SK-N-SH (cell line): ENCODE data around the gene WDR6. TPM values are rescaled to one million over a fixed set of nuclear protein-coding genes. Genes with fewer than 3 reads are reported as not detected.
A peak's percentile ranks its signal among the peaks of the same experiment; 100 is the strongest.

Experiments
- CTCF ChIA-PET: fragments of 300-600, 350-600 bp; formaldehyde crosslinking; extraction: SDS; loops from one replicate; lab custom pipeline; 2021; lab: Yijun Ruan, JAX
- POLR2A ChIA-PET: fragments of 350-600 bp; sonication (Branson Sonifier 250); formaldehyde crosslinking; extraction: SDS; loops from one replicate; lab custom pipeline; 2020; ENCODE audit warnings: antibody characterized with exemption, inconsistent platforms; lab: Yijun Ruan, JAX
- DNase-seq: peaks from one replicate; pipeline ENCODE4 v3.0.0; 2012
- H2AFZ ChIP-seq: fragments of 200-600 bp; sonication (generic); 2 replicates; pipeline ENCODE4 v1.8.1; 2016; ENCODE audit warnings: antibody characterized with exemption, mild to moderate bottlenecking, low read depth
- H3F3A ChIP-seq: fragments of 200-600 bp; sonication (generic); replicated peaks from 2 replicates; pipeline ENCODE3; 2016; ENCODE audit warnings: antibody characterized with exemption, mild to moderate bottlenecking; ENCODE audit not compliant: insufficient read depth
- H3K27ac ChIP-seq, 2 experiments: fragments of 200-500 bp in 1 of 2; fragments of 200-600 bp in 1 of 2; sonication (Bioruptor generic) in 1 of 2; sonication (generic), shearing (Covaris generic) in 1 of 2; 2 replicates each; pipeline versions ENCODE4 v1.5.1 to v1.6.1; 2014 to 2016; ENCODE audit warnings: low read depth in 2 of 2, inconsistent platforms in 1 of 2, low read length in 1 of 2, mild to moderate bottlenecking in 1 of 2, mixed read lengths in 1 of 2
- H3K27me3 ChIP-seq: fragments of 200-600 bp; sonication (generic), shearing (Covaris generic); 2 replicates; pipeline ENCODE4 v1.6.1; 2016; ENCODE audit warnings: mixed run types; ENCODE audit not compliant: insufficient read depth
- H3K36me3 ChIP-seq, 2 experiments: fragments of 200-500 bp in 1 of 2; fragments of 200-600 bp in 1 of 2; sonication (Bioruptor generic) in 1 of 2; sonication (generic) in 1 of 2; replicated peaks in 1 of 2; 2 replicates each; pipeline versions ENCODE3 to v1.5.1; 2014 to 2016; ENCODE audit warnings: low read length in 1 of 2, mild to moderate bottlenecking in 1 of 2; ENCODE audit not compliant: insufficient read depth in 2 of 2, control insufficient read depth in 1 of 2
- H3K4me1 ChIP-seq, 2 experiments: fragments of 200-500 bp in 1 of 2; fragments of 200-600 bp in 1 of 2; sonication (Bioruptor generic) in 1 of 2; sonication (generic), shearing (Covaris generic) in 1 of 2; 2 replicates each; pipeline versions ENCODE4 v1.5.1 to v1.6.1; 2014 to 2016; ENCODE audit warnings: low read depth in 1 of 2, low read length in 1 of 2, mixed run types in 1 of 2; ENCODE audit not compliant: insufficient read depth in 2 of 2, control insufficient read depth in 1 of 2
- H3K4me2 ChIP-seq: fragments of 200-600 bp; sonication (generic), shearing (Covaris generic); 2 replicates; pipeline ENCODE4 v1.6.1; 2017; ENCODE audit warnings: mixed run types
- H3K4me3 ChIP-seq, 2 experiments: fragments of 200-500 bp in 1 of 2; fragments of 200-600 bp in 1 of 2; sonication (Bioruptor generic) in 1 of 2; sonication (generic), shearing (Covaris generic) in 1 of 2; 2 replicates each; pipeline versions ENCODE4 v1.5.1 to v1.8.1; 2014 to 2016; ENCODE audit warnings: low read depth in 2 of 2, inconsistent platforms in 1 of 2, low read length in 1 of 2, mild to moderate bottlenecking in 1 of 2, mixed read lengths in 1 of 2, moderate library complexity in 1 of 2
- H3K79me2 ChIP-seq: fragments of 200-600 bp; sonication (generic); 2 replicates; pipeline ENCODE4 v1.8.1; 2017; ENCODE audit warnings: mild to moderate bottlenecking; ENCODE audit not compliant: insufficient read depth
- H3K9ac ChIP-seq: fragments of 200-600 bp; sonication (generic); 2 replicates; pipeline ENCODE4 v1.6.1; 2017; ENCODE audit warnings: mixed run types
- H3K9me2 ChIP-seq: fragments of 200-600 bp; sonication (generic); 2 replicates; pipeline ENCODE4 v1.6.1; 2017; ENCODE audit warnings: mixed run types
- H3K9me3 ChIP-seq: fragments of 200-600 bp; sonication (generic); 2 replicates; pipeline ENCODE4 v1.6.1; 2017; ENCODE audit warnings: mixed run types, mild to moderate bottlenecking, moderate library complexity
- H4K20me1 ChIP-seq: fragments of 200-600 bp; sonication (generic); 2 replicates; pipeline ENCODE4 v1.6.1; 2017; ENCODE audit warnings: mild to moderate bottlenecking, mixed run types; ENCODE audit not compliant: insufficient read depth
- ELF1 ChIP-seq: IDR thresholded peaks from 2 replicates; pipeline ENCODE4 v1.4.0; 2012
- EP300 ChIP-seq, 2 experiments: IDR thresholded peaks; 2 replicates each; pipeline versions ENCODE4 v1.4.0 to v1.6.1; 2012; ENCODE audit warnings: borderline replicate concordance in 1 of 2, low read depth in 1 of 2, low read length in 1 of 2
- EZH2phosphoT487 ChIP-seq: fragments of 200-600 bp; sonication (generic); IDR thresholded peaks from 2 replicates; pipeline ENCODE4 v1.6.1; 2017; ENCODE audit warnings: low read depth, mixed run types, mild to moderate bottlenecking, antibody characterized with exemption, moderate library complexity, borderline replicate concordance
- FOXJ3 ChIP-seq: sonication (generic); formaldehyde crosslinking; IDR thresholded peaks from 2 replicates; pipeline ENCODE4 v1.5.1; 2020; ENCODE audit warnings: mild to moderate bottlenecking, missing genetic modification reagents
- FOXM1 ChIP-seq: IDR thresholded peaks from 2 replicates; pipeline ENCODE4 v1.4.0; 2012; ENCODE audit warnings: low read depth, mild to moderate bottlenecking
- GABPA ChIP-seq: IDR thresholded peaks from 2 replicates; pipeline ENCODE4 v1.4.0; 2012; ENCODE audit warnings: low read depth, mild to moderate bottlenecking
- JUND ChIP-seq: IDR thresholded peaks from 2 replicates; pipeline ENCODE4 v1.4.0; 2012
- MXI1 ChIP-seq: IDR thresholded peaks from 2 replicates; pipeline ENCODE4 v1.6.1; 2012; ENCODE audit warnings: mild to moderate bottlenecking, low read depth, low read length, improper control_type of control experiment
- POLR2AphosphoS5 ChIP-seq: IDR thresholded peaks from 2 replicates; pipeline ENCODE4 v1.6.1; 2012; ENCODE audit warnings: low read depth, low read length
- RAD21 ChIP-seq: IDR thresholded peaks from 2 replicates; pipeline ENCODE4 v1.6.1; 2012; ENCODE audit warnings: mild to moderate bottlenecking, low read length
- SIN3A ChIP-seq: IDR thresholded peaks from 2 replicates; pipeline ENCODE4 v1.6.1; 2012; ENCODE audit warnings: low read depth, mild to moderate bottlenecking, low read length, moderate library complexity, borderline replicate concordance
- WGBS: methylation state at CpG from one replicate; pipeline ENCODE4 v1.1.6; 2017; ENCODE audit warnings: low lambda C conversion rate; 5-methylcytosine and 5-hydroxymethylcytosine counted together
- polyA plus RNA-seq, 3 experiments: library from polyadenylated mRNA; depleted of rRNA; stranded (reverse); fragments of >200 nt; gene quantifications; 2 replicates each; pipeline ENCODE4 v1.2.3, GENCODE V29; 2012
- TF ChIP-seq, protein P1 (sequence below): IDR thresholded peaks from 2 replicates; pipeline ENCODE4 v1.4.0; 2012; ENCODE audit warnings: low read depth
- TF ChIP-seq, protein P2 (sequence below): IDR thresholded peaks from 2 replicates; pipeline ENCODE4; 2012
- TF ChIP-seq, protein P3 (sequence below): fragments of 150-350 bp; IDR thresholded peaks from 2 replicates; pipeline ENCODE4 v1.6.1; 2016; ENCODE audit warnings: mild to moderate bottlenecking, low read depth, low read length
- TF ChIP-seq, protein P4 (sequence below): IDR thresholded peaks from 2 replicates; pipeline ENCODE4 v1.6.1; 2012; ENCODE audit warnings: mild to moderate bottlenecking, low read depth, low read length, moderate library complexity
- TF ChIP-seq, protein P5 (sequence below): IDR thresholded peaks from 2 replicates; pipeline ENCODE4 v1.4.0; 2012; ENCODE audit warnings: low read depth, borderline replicate concordance

WDR6 gene
- polyA plus RNA-seq, 1 of the 3 experiments (the other 2 are of a cell fraction): 230 TPM

DNA sequence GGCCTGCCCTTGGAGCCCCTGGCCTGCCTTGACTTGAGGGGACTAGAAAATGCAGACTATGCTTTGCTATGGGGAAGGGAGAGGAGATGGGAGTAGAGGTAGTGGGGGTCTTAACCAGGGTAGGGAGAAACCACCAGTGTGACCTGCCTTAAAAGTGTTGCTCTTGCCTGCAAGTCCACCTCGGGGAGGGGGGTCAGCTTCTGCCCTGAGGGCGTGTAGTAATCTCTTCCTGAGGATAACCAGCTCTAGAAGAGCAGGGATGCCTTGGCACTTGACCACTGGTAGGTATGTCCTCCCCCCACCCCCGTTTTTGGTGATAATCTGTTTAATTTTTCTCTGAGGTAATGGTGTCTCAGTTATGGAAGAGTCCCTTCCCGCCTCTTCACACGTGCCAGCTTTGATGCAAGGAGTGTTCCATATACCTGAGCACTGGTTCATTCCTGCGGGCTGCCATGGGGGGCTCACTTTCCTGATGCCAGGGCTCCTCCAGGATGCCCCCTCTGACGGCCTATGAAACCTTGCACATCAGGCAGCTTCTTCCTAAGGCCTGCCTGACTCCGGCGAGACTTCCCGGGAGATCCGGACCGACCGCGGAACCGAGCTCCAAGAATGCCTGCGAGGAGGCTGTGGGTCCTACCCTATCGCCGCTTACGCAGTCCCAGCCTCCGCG lies 17.9 kb upstream of the WDR6 start:
- Histone ChIP-seq H3K36me3 (peaks cover under 1 to 10% of the 10 kb centered on the region in 2 experiments), H4K20me1 (no peaks in the 10 kb centered on the region), H3K4me2 (peak overlapping the region; percentile 63), H3K27me3 (no peaks in the 10 kb centered on the region), H3K27ac (peak overlapping the region; percentile 4 to 88; a peak in 3 of 4 replicates), H3K9ac (peak overlapping the region; percentile 73), H2AFZ (peak overlapping the region; percentile 70; the same call in 1 of the 2 replicates), H3K4me1 (peaks cover 0 to 2% of the 10 kb centered on the region in 2 experiments; a peak in 1 of 4 replicates), H3K9me2 (no peaks in the 10 kb centered on the region), H3K9me3 (no peaks in the 10 kb centered on the region), H3F3A (peaks cover 11% of the 10 kb centered on the region), H3K4me3 (peak overlapping the region; percentile 35 to 63; a peak in 3 of 4 replicates), H3K79me2 (peaks cover 17% of the 10 kb centered on the region)
- DNase-seq: no peak
- no peak for TF ChIP-seq POLR2AphosphoS5
- TF ChIP-seq, protein P1, sequence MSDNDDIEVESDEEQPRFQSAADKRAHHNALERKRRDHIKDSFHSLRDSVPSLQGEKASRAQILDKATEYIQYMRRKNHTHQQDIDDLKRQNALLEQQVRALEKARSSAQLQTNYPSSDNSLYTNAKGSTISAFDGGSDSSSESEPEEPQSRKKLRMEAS: peak; percentile 39; the same call in 1 of the 2 replicates
- ChIA-PET POLR2A (interaction anchor here (1.0 to 2.1 kb wide), 3 partner anchors 9 to 40 kb away, joined by 3 to 17 read pairs (median 4); partner anchors contain the start of genes IMPDH2 and WDR6), CTCF (interaction anchor here (0.6 to 7.3 kb wide), 6 partner anchors 10 to 215 kb away, joined by 3 to 114 read pairs (median 8); partner anchors contain the start of genes DALRD3, IMPDH2, NDUFAF3 and QRICH1)
- 41% methylated on average over 9 of the region's 21 CpGs for WGBS

DNA sequence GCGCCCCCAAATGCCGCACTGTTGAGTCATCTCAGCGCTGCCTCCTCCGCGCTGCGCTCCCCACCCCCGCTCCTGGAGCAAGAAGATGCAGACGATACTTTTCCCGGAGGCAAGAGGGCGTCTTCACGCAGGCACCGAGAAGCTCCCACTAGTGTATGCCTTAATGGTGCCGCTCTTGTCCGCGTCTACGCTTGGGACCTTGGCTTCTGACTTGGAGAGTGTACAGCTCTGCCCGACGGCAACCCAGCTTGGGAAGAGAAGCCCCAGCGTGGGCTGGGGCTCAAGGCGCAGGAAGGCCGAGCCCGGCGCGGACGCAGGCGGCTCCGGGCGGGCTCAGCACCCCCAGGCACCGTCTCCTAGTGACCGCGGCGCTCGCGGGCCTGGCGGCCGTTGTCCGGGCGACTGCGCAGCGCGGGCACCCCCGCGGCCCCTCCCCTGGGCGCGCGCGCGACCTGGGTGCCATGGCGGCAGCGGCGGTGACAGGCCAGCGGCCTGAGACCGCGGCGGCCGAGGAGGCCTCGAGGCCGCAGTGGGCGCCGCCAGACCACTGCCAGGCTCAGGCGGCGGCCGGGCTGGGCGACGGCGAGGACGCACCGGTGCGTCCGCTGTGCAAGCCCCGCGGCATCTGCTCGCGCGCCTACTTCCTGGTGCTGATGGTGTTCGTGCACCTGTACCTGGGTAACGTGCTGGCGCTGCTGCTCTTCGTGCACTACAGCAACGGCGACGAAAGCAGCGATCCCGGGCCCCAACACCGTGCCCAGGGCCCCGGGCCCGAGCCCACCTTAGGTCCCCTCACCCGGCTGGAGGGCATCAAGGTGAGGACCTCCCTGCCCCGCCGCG lies 17.2 kb upstream of the WDR6 start, which contains the start of gene P4HTM:
Gene P4HTM (plus strand): TSS at position 446 of the 840 bp plus-strand sequence. CDS start 16 bp downstream, at position 462.
- H3K27ac ChIP-seq: peak within 1 kb of the TSS; percentile 12 to 88; a peak in 3 of 4 replicates
- peak within 1 kb of the TSS; percentile 71 for H3K4me2 ChIP-seq
- WGBS: 61% methylated on average over 28 of the region's 91 CpGs
- ChIA-PET POLR2A (interaction anchor here (1.3 kb wide), 1 partner anchor 39 kb away, joined by 4 read pairs; the partner anchor contains the start of gene IMPDH2), CTCF (interaction anchor here (0.6 to 7.3 kb wide), 3 partner anchors 18 to 45 kb away, joined by 3 to 114 read pairs (median 9); partner anchors contain the start of genes DALRD3, NDUFAF3 and WDR6)
- H3K9me3 ChIP-seq: no peaks in the 10 kb centered on the region
- H3K4me3 ChIP-seq: peak within 1 kb of the TSS; percentile 35 to 63; a peak in 3 of 4 replicates
- H3K9ac ChIP-seq: peak within 1 kb of the TSS; percentile 73
- H4K20me1 ChIP-seq: no peaks in the 10 kb centered on the region
- peaks cover 0 to 5% of the 10 kb centered on the region in 2 experiments for H3K36me3 ChIP-seq
- peaks cover 11% of the 10 kb centered on the region for H3F3A ChIP-seq
- H3K4me1 ChIP-seq: peaks cover 0 to 2% of the 10 kb centered on the region in 2 experiments; a peak in 1 of 4 replicates
- H3K27me3 ChIP-seq: no peaks in the 10 kb centered on the region
- no peak for DNase-seq
- H3K9me2 ChIP-seq: no peaks in the 10 kb centered on the region
- H3K79me2 ChIP-seq: peaks cover 18% of the 10 kb centered on the region
- H2AFZ ChIP-seq: peak within 1 kb of the TSS; percentile 70; the same call in 1 of the 2 replicates
- no peak for TF ChIP-seq RAD21
- peak; percentile 42; the same call in 1 of the 2 replicates for TF ChIP-seq POLR2AphosphoS5
- TF ChIP-seq, protein P2, sequence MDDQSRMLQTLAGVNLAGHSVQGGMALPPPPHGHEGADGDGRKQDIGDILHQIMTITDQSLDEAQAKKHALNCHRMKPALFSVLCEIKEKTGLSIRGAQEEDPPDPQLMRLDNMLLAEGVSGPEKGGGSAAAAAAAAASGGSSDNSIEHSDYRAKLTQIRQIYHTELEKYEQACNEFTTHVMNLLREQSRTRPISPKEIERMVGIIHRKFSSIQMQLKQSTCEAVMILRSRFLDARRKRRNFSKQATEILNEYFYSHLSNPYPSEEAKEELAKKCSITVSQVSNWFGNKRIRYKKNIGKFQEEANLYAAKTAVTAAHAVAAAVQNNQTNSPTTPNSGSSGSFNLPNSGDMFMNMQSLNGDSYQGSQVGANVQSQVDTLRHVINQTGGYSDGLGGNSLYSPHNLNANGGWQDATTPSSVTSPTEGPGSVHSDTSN: no peak
- peak; percentile 73; the same call in 1 of the 2 replicates for TF ChIP-seq JUND
- TF ChIP-seq, protein P3, sequence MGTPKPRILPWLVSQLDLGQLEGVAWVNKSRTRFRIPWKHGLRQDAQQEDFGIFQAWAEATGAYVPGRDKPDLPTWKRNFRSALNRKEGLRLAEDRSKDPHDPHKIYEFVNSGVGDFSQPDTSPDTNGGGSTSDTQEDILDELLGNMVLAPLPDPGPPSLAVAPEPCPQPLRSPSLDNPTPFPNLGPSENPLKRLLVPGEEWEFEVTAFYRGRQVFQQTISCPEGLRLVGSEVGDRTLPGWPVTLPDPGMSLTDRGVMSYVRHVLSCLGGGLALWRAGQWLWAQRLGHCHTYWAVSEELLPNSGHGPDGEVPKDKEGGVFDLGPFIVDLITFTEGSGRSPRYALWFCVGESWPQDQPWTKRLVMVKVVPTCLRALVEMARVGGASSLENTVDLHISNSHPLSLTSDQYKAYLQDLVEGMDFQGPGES: no peak
- no peak for TF ChIP-seq GABPA
- peak in 1 of 2 experiments; percentile 26; a peak in 1 of 4 replicates for TF ChIP-seq EP300 (IDR thresholded peaks at IDR 0.05; ENCODE audit: borderline replicate concordance in 1 of 2, low read depth in 1 of 2, low read length in 1 of 2)
- TF ChIP-seq, protein P4, sequence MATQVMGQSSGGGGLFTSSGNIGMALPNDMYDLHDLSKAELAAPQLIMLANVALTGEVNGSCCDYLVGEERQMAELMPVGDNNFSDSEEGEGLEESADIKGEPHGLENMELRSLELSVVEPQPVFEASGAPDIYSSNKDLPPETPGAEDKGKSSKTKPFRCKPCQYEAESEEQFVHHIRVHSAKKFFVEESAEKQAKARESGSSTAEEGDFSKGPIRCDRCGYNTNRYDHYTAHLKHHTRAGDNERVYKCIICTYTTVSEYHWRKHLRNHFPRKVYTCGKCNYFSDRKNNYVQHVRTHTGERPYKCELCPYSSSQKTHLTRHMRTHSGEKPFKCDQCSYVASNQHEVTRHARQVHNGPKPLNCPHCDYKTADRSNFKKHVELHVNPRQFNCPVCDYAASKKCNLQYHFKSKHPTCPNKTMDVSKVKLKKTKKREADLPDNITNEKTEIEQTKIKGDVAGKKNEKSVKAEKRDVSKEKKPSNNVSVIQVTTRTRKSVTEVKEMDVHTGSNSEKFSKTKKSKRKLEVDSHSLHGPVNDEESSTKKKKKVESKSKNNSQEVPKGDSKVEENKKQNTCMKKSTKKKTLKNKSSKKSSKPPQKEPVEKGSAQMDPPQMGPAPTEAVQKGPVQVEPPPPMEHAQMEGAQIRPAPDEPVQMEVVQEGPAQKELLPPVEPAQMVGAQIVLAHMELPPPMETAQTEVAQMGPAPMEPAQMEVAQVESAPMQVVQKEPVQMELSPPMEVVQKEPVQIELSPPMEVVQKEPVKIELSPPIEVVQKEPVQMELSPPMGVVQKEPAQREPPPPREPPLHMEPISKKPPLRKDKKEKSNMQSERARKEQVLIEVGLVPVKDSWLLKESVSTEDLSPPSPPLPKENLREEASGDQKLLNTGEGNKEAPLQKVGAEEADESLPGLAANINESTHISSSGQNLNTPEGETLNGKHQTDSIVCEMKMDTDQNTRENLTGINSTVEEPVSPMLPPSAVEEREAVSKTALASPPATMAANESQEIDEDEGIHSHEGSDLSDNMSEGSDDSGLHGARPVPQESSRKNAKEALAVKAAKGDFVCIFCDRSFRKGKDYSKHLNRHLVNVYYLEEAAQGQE: no peak
- no peak for TF ChIP-seq FOXJ3 (CRISPR knock-in tag)
- no peak for TF ChIP-seq MXI1
- TF ChIP-seq FOXM1: no peak
- no peak for TF ChIP-seq SIN3A
- TF ChIP-seq EZH2phosphoT487: no peak
- no peak for TF ChIP-seq ELF1
- TF ChIP-seq, protein P5, sequence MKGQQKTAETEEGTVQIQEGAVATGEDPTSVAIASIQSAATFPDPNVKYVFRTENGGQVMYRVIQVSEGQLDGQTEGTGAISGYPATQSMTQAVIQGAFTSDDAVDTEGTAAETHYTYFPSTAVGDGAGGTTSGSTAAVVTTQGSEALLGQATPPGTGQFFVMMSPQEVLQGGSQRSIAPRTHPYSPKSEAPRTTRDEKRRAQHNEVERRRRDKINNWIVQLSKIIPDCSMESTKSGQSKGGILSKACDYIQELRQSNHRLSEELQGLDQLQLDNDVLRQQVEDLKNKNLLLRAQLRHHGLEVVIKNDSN: no peak
